GM04503 (cell line): ENCODE measurements around the gene SPIN1.
A peak's percentile ranks its signal among the peaks of the same experiment; 100 is the strongest.
"Not testable (repeated sequence)": the region's sequence is repeated elsewhere in the genome, so short reads cannot be mapped to it uniquely, and the experiment has no call there.

ENCODE experiments used
- DNase-seq: peaks from one replicate; pipeline ENCODE4 v3.0.0-alpha.2; 2012; ENCODE audit warnings: low read depth

The SPIN1 gene

GRCh38 chr9:88388203-88388885 lies at the start of gene SPIN1:
Gene SPIN1, plus strand, starts transcription at chr9:88388444. Its CDS starts 38,096 bp downstream, at chr9:88426540.
- DNase-seq = no peak

GRCh38 chr9:88339317-88339716 lies 48.9 kb upstream of the SPIN1 start:
- no peak for DNase-seq

GRCh38 chr9:88342246-88342645 lies 46.0 kb upstream of the SPIN1 start:
- DNase-seq = peak; percentile 7

GRCh38 chr9:88344013-88344412 lies 44.2 kb upstream of the SPIN1 start:
- DNase-seq = no peak

- DNase-seq = not testable (repeated sequence)
Observed at GRCh38 chr9:88350354-88350753, 37.9 kb upstream of the SPIN1 start.

GRCh38 chr9:88355166-88355565 lies 33.1 kb upstream of the SPIN1 start:
- DNase-seq = no peak

GRCh38 chr9:88357250-88357649 lies 31.0 kb upstream of the SPIN1 start:
- DNase-seq = not testable (repeated sequence)

GRCh38 chr9:88358723-88359122 lies 29.5 kb upstream of the SPIN1 start:
- no peak for DNase-seq

- no peak for DNase-seq
Observed at GRCh38 chr9:88359974-88360373, 28.3 kb upstream of the SPIN1 start.

GRCh38 chr9:88362681-88363080 lies 25.6 kb upstream of the SPIN1 start:
- no peak for DNase-seq

GRCh38 chr9:88363661-88364060 lies 24.6 kb upstream of the SPIN1 start:
- DNase-seq = no peak

GRCh38 chr9:88364706-88365105 lies 23.5 kb upstream of the SPIN1 start:
- no peak for DNase-seq

- no peak for DNase-seq
Observed at GRCh38 chr9:88370346-88370745, 17.9 kb upstream of the SPIN1 start.

GRCh38 chr9:88372103-88372654 lies 16.1 kb upstream of the SPIN1 start:
- no peak for DNase-seq

- DNase-seq = no peak
Observed at GRCh38 chr9:88373045-88373444, 15.2 kb upstream of the SPIN1 start.

GRCh38 chr9:88378317-88378716 lies 9.9 kb upstream of the SPIN1 start:
- no peak for DNase-seq

GRCh38 chr9:88379352-88379751 lies 8.9 kb upstream of the SPIN1 start:
- no peak for DNase-seq

GRCh38 chr9:88380118-88380517 lies 8.1 kb upstream of the SPIN1 start:
- no peak for DNase-seq

- DNase-seq = not testable (repeated sequence)
Observed at GRCh38 chr9:88381322-88381721, 6.9 kb upstream of the SPIN1 start.

- DNase-seq = no peak
Observed at GRCh38 chr9:88383176-88383575, 5.1 kb upstream of the SPIN1 start.

GRCh38 chr9:88386137-88386536 lies 2.1 kb upstream of the SPIN1 start:
- not testable (repeated sequence) for DNase-seq

GRCh38 chr9:88387036-88387551 lies 1.1 kb upstream of the SPIN1 start:
- DNase-seq = no peak

- DNase-seq = no peak
Observed at GRCh38 chr9:88387552-88388202, 567 bp upstream of the SPIN1 start.
